ENCODE measurements around the gene SHANK2. TPM values are rescaled to one million over a fixed set of nuclear protein-coding genes. Genes with fewer than 3 reads are reported as not detected.
A peak's percentile ranks its signal among the peaks of the same experiment; 100 is the strongest.

Gene SHANK2
- polyA plus RNA-seq, 3 donors = not detected

DNA sequence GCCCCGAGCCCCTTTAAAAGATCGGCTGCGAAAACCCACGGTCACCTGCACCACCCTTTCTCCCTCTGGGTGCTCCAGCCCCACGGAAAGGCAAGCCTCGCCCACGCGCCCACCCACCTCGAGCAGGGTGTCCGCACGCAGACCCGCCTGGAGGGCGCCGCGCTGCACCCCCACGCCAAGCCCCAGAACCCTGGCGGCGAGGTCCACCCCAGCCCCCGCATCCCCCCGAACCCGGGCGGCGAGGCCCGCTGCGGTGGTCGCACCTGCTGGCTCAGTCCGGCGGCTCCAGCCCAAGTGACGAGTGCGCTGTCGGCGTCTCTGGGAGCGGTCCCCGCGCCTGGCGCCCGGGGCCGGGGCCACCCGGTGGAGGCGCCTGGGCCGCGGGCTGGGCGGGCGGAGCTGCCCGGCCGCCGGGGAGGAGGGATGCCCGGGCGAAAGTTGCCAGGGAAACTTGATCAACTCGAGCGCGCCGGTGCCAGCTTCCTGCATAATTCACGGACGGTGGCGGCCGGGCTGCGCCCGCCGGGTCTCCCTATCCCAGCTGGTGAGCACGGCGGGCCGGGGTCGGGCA, 1.1 kb downstream of the SHANK2 start:
- H3K27ac Mint-ChIP-seq = no peak overlapping the region
- H3K36me3 ChIP-seq (replicated peaks in 1 of 2; ENCODE audit: control insufficient read depth in 1 of 2, insufficient read depth in 2 of 2, low read length in 2 of 2) = no peaks in the 10 kb centered on the region
- no peaks in the 10 kb centered on the region for H3K4me1 Mint-ChIP-seq
- intact Hi-C loops (cut with micrococcal nuclease) = no loop called here
- H3K4me3 ChIP-seq (replicated peaks in 1 of 3; ENCODE audit: low read depth in 2 of 3, low read length in 3 of 3) = no peak overlapping the region
- WGBS (ENCODE audit: insufficient coverage) = 1% methylated on average over 64 of the region's 64 CpGs
- no peak overlapping the region for H2AFZ ChIP-seq (ENCODE audit: insufficient read depth, low read depth, low read length, poor library complexity, severe bottlenecking)
- H3K27ac ChIP-seq (ENCODE audit: low read depth in 1 of 2, low read length in 2 of 2) = no peak overlapping the region
- peaks cover 0 to 19% of the 10 kb centered on the region in 2 donors for H3K9me3 ChIP-seq (replicated peaks in 1 of 2; ENCODE audit: control insufficient read depth in 1 of 2, insufficient read depth in 1 of 2, low read length in 2 of 2)
- H3K36me3 Mint-ChIP-seq = peaks cover 0 to 2% of the 10 kb centered on the region in 2 donors
- H3K27me3 Mint-ChIP-seq (ENCODE audit: low read depth in 3 of 3) = peaks cover 62 to 82% (median 69%) of the 10 kb centered on the region in 3 donors
- peaks cover 32 to 76% of the 10 kb centered on the region in 2 donors for H3K27me3 ChIP-seq (ENCODE audit: control insufficient read depth in 2 of 2, insufficient read depth in 2 of 2, low read length in 2 of 2)
- H3K4me2 ChIP-seq (replicated peaks; ENCODE audit: extremely low read depth, low read length, poor library complexity, severe bottlenecking) = no peak overlapping the region
- no peaks in the 10 kb centered on the region for H3K4me1 ChIP-seq (ENCODE audit: control insufficient read depth in 1 of 2, insufficient read depth in 2 of 2, low read length in 2 of 2)
- no peaks in the 10 kb centered on the region for H4K20me1 ChIP-seq (ENCODE audit: insufficient read depth, low read length)
- no peak overlapping the region for H3K9ac ChIP-seq (ENCODE audit: insufficient read depth, low read length, poor library complexity, severe bottlenecking)
- TF ChIP-seq CTCF (IDR thresholded peaks at IDR 0.05) = no peak
- peaks cover 0 to 8% (median 3%) of the 10 kb centered on the region in 7 donors for H3K9me3 Mint-ChIP-seq
- peak overlapping the region in 1 of 2 donors; percentile 77 for H3K4me3 Mint-ChIP-seq
- no peaks in the 10 kb centered on the region for H3K79me2 ChIP-seq (ENCODE audit: insufficient read depth, low read length)
- DNase-seq = no peak

GRCh38 chr11:71250523-71251150, 1.7 kb downstream of the SHANK2 start:
- H3K9ac ChIP-seq (ENCODE audit: insufficient read depth, low read length, poor library complexity, severe bottlenecking) = no peak overlapping the region
- H3K27me3 ChIP-seq (ENCODE audit: control insufficient read depth in 2 of 2, insufficient read depth in 2 of 2, low read length in 2 of 2) = peaks cover 32 to 76% of the 10 kb centered on the region in 2 donors
- no peaks in the 10 kb centered on the region for H4K20me1 ChIP-seq (ENCODE audit: insufficient read depth, low read length)
- no peak overlapping the region for H3K4me3 ChIP-seq (replicated peaks in 1 of 3; ENCODE audit: low read depth in 2 of 3, low read length in 3 of 3)
- H3K36me3 Mint-ChIP-seq = peaks cover 0 to 2% of the 10 kb centered on the region in 2 donors
- no peak overlapping the region for H3K4me2 ChIP-seq (replicated peaks; ENCODE audit: extremely low read depth, low read length, poor library complexity, severe bottlenecking)
- H3K27ac ChIP-seq (ENCODE audit: low read depth in 1 of 2, low read length in 2 of 2) = no peak overlapping the region
- no peak for TF ChIP-seq CTCF (IDR thresholded peaks at IDR 0.05)
- H3K27me3 Mint-ChIP-seq (ENCODE audit: low read depth in 3 of 3) = peaks cover 63 to 80% (median 68%) of the 10 kb centered on the region in 3 donors
- H3K9me3 ChIP-seq (replicated peaks in 1 of 2; ENCODE audit: control insufficient read depth in 1 of 2, insufficient read depth in 1 of 2, low read length in 2 of 2) = peaks cover 0 to 19% of the 10 kb centered on the region in 2 donors
- H3K79me2 ChIP-seq (ENCODE audit: insufficient read depth, low read length) = no peaks in the 10 kb centered on the region
- WGBS (ENCODE audit: insufficient coverage) = 5% methylated on average over 24 of the region's 27 CpGs
- no peak for DNase-seq
- H3K36me3 ChIP-seq (replicated peaks in 1 of 2; ENCODE audit: control insufficient read depth in 1 of 2, insufficient read depth in 2 of 2, low read length in 2 of 2) = no peaks in the 10 kb centered on the region
- no peak overlapping the region for H3K27ac Mint-ChIP-seq
- H3K4me3 Mint-ChIP-seq = peak overlapping the region in 1 of 2 donors; percentile 77
- H3K4me1 ChIP-seq (ENCODE audit: control insufficient read depth in 1 of 2, insufficient read depth in 2 of 2, low read length in 2 of 2) = no peaks in the 10 kb centered on the region
- intact Hi-C loops (cut with micrococcal nuclease) = no loop called here
- no peak overlapping the region for H2AFZ ChIP-seq (ENCODE audit: insufficient read depth, low read depth, low read length, poor library complexity, severe bottlenecking)
- peaks cover 0 to 8% (median 3%) of the 10 kb centered on the region in 7 donors for H3K9me3 Mint-ChIP-seq
- H3K4me1 Mint-ChIP-seq = no peaks in the 10 kb centered on the region
